GM12801 (cell line): ENCODE results near the gene PLB1.

Source experiments
- TF ChIP-seq, protein P1 (sequence below): IDR thresholded peaks from one replicate; pipeline ENCODE4 v1.5.1; 2011; ENCODE audit warnings: control low read depth; ENCODE audit not compliant: insufficient read length; ENCODE audit errors: extremely low read depth

Gene PLB1

DNA sequence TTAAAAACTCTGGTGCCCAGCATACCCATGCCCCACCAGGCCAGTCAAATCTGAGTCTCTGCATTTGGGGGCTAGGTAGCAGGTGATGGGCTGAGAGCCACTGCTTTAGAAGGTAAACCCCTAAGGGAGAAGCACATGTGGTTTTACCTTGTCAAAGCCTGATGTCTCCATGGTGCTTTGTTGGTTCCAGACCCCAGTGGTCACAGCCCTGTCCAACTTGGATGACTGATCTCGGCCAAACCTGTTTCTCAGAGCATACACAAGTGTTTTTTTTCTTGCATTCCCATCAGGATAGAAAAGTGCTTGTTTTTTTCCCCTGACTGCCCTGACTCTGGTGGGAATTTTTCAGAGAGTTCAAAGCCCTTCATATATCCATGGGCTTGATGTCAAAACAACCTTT lies 13.5 kb downstream of the PLB1 start:
- TF ChIP-seq, protein P1, sequence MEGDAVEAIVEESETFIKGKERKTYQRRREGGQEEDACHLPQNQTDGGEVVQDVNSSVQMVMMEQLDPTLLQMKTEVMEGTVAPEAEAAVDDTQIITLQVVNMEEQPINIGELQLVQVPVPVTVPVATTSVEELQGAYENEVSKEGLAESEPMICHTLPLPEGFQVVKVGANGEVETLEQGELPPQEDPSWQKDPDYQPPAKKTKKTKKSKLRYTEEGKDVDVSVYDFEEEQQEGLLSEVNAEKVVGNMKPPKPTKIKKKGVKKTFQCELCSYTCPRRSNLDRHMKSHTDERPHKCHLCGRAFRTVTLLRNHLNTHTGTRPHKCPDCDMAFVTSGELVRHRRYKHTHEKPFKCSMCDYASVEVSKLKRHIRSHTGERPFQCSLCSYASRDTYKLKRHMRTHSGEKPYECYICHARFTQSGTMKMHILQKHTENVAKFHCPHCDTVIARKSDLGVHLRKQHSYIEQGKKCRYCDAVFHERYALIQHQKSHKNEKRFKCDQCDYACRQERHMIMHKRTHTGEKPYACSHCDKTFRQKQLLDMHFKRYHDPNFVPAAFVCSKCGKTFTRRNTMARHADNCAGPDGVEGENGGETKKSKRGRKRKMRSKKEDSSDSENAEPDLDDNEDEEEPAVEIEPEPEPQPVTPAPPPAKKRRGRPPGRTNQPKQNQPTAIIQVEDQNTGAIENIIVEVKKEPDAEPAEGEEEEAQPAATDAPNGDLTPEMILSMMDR = no peak

DNA sequence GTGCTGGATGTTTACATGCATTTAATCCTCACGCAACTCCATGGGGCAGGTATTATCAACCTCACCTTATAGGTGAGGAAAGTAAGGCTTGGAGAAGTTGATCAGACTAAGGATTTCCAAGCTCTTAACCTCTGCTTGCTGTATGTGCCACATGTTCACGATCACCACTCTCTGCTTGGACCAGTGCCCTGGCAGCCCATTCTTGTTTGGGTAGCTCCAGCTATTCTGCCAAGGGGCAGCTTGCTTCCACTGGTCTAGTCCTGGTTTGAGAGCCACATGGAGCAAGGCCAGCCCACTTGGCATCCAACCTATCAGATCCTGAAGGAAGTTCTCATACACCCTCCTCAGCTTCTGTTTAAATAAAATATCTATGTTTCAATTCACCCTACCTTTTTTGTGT lies 14.3 kb downstream of the PLB1 start:
- TF ChIP-seq, protein P1 = no peak

DNA sequence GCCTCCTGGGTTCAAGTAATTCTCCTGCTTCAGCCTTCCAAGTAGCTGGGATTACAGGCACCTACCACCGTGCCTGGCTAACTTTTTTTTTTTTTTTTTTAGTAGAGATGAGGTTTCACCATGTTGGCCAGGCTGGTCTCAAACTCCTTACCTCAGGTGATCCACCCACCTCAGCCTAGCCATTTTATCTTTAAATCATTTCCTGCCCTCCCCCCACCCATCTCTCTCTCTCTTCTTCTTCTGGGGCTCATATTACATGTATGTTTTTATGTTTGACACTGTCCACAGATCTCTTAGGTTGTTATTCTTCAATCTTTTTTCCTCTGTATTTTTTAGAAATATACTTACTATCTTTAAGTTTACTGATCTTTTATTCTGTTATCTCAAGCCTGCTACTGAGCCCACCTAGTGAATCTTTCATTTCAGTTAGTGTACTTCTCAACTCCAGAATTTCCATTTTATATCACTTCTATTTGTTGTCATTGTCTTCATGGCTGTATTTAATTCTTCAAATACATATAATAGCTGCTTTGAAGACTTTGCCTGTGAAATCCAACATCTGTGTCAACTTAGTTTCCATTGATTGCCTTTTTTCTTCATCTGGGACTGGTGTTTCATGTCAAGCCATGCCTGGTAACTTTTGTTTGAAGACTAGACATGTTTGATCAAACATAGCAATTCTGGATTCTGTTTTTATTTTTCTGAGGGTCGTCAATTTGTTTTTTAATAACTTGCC lies 16.2 kb downstream of the PLB1 start:
- TF ChIP-seq, protein P1 = no peak

DNA sequence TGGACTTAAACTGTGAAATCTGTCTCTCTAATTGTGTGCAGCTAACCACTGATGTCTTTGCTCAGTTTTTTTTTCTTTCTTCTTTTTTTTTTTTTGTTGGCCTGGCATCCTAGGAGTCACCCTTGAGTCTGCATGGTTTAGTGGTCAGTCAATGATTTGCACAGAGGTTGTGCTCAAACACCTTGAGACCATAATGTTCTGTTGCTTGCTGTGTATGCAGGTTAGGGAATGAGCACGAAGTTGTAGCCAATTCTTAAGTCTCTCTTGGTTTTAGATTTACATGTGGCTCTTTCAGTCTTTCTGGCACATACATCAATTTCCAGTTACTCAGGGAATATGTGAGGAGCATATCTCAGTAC lies 16.7 kb downstream of the PLB1 start:
- TF ChIP-seq, protein P1 = no peak

DNA sequence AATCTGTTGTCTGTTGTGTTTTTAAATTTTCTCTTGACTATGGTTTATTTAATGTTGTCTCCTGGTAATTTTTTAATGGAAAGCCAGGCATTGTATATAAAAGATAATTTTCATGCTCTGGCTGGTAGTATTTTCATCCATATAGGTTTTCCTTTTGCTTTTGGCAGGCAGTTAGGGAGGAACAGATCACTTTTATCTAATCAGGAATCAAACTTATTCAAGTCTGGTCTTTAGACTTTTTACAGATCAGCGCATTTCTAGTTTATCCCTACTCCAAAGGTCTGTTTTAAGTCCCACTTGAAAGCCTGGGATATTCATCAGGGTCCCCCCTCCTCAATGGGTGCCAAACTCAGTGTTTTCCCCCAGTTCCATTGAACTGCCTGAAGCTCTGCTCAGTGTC lies 17.2 kb downstream of the PLB1 start:
- TF ChIP-seq, protein P1 = no peak

DNA sequence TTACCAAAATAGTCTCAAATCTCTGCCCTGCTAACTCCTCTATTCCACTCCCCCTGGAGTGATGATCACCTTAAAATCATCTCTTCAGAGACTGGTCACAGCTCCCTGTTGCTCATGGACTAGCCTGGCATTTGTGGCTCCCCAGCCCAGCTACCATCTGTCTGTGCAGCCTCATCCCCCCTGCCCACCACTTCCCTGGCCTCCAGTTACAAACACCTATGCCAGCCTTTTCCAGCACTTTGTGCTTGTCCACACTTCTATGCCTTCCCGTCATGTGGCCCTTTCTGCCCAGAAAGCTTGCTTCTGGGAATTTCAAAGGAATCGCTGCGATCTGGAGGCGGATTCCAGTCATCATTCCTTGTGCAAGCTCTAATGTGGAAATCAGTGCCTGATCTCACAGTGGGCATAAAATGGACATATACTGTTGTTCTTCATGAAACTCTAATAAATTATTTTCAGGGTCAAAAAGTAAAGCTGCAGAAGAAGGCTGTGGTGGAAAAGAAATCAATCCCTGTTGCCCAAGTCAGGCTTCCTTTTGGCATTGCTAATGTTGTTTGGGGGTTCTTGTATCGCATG lies 19.4 kb downstream of the PLB1 start:
- TF ChIP-seq, protein P1 = no peak

DNA sequence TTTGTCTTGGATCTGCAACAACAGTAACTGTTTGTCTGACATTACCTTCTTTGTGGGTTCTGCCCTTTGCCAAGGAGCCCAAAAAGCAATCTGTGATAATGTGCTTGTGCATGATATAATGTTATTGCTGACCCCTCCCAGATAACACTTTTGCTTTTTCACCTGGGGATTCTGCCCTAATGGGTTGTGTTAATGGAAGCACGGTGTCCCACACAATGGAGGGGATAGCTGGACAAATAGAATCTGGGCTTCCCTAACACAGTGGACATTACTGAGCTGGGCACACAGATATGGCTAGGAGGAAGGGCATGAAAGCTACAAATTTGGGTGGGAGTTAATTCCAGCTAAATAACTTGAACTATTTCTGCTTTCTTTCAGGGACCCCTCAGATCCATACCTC lies 20.6 kb downstream of the PLB1 start:
- TF ChIP-seq, protein P1 = no peak
